H9 (cell line): ENCODE results near the gene RAB17. TPM values are rescaled to one million over a fixed set of nuclear protein-coding genes. Genes with fewer than 3 reads are reported as not detected.

Experiments used
- DNase-seq: peaks from one replicate; pipeline ENCODE4 v3.0.0-alpha.2; 2017
- H2AFZ ChIP-seq: one replicate; pipeline ENCODE4 v1.6.1; 2013; ENCODE audit warnings: mild to moderate bottlenecking, low read length, control low read depth, moderate library complexity
- H2AK5ac ChIP-seq: 2 replicates; pipeline ENCODE4 v1.6.1; 2013; ENCODE audit warnings: low read length, control low read depth, mixed read lengths; ENCODE audit not compliant: insufficient read length
- H2BK120ac ChIP-seq: one replicate; pipeline ENCODE4 v1.6.1; 2013; ENCODE audit warnings: low read depth, mild to moderate bottlenecking, low read length, control low read depth, inconsistent platforms; ENCODE audit not compliant: poor library complexity, severe bottlenecking
- H2BK12ac ChIP-seq: 2 replicates; pipeline ENCODE4 v1.6.1; 2013; ENCODE audit warnings: low read length, control low read depth, mixed read lengths, low read depth; ENCODE audit not compliant: insufficient read length
- H2BK15ac ChIP-seq: 2 replicates; pipeline ENCODE4 v1.6.1; 2013; ENCODE audit warnings: low read depth, low read length, control low read depth
- H2BK20ac ChIP-seq: one replicate; pipeline ENCODE4 v1.6.1; 2013; ENCODE audit warnings: low read depth, mild to moderate bottlenecking, low read length, control low read depth, inconsistent platforms; ENCODE audit not compliant: poor library complexity, severe bottlenecking
- H2BK5ac ChIP-seq: 2 replicates; pipeline ENCODE4 v1.6.1; 2013; ENCODE audit warnings: low read length, control low read depth, mixed read lengths; ENCODE audit not compliant: insufficient read length
- H3K14ac ChIP-seq: 2 replicates; pipeline ENCODE4 v1.6.1; 2013; ENCODE audit warnings: low read length, control low read depth; ENCODE audit not compliant: insufficient read depth
- H3K18ac ChIP-seq: 2 replicates; pipeline ENCODE4 v1.6.1; 2013; ENCODE audit warnings: low read depth, mild to moderate bottlenecking, mixed read lengths, low read length, control low read depth; ENCODE audit not compliant: insufficient read length
- H3K23ac ChIP-seq: 2 replicates; pipeline ENCODE4 v1.6.1; 2013; ENCODE audit warnings: low read length, control low read depth, mixed read lengths, low read depth; ENCODE audit not compliant: insufficient read length
- H3K23me2 ChIP-seq: 2 replicates; pipeline ENCODE4 v1.6.1; 2013; ENCODE audit warnings: low read depth, mild to moderate bottlenecking, mixed read lengths, low read length, control low read depth; ENCODE audit not compliant: insufficient read length, poor library complexity, severe bottlenecking
- H3K27ac ChIP-seq: 2 replicates; pipeline ENCODE4 v1.5.1; 2013; ENCODE audit warnings: low read length, control low read depth, mixed read lengths, low read depth; ENCODE audit not compliant: insufficient read length
- H3K27me3 ChIP-seq: 2 replicates; pipeline ENCODE4 v1.6.1; 2013; ENCODE audit warnings: low read length, control low read depth, inconsistent platforms; ENCODE audit not compliant: insufficient read depth
- H3K4ac ChIP-seq: 2 replicates; pipeline ENCODE4 v1.6.1; 2013; ENCODE audit warnings: low read depth, mild to moderate bottlenecking, control low read depth, inconsistent platforms, low read length, moderate library complexity
- H3K4me1 ChIP-seq: 2 replicates; pipeline ENCODE4 v1.6.1; 2013; ENCODE audit warnings: low read length, control low read depth, inconsistent platforms; ENCODE audit not compliant: insufficient read depth
- H3K4me2 ChIP-seq: 2 replicates; pipeline ENCODE4 v1.6.1; 2013; ENCODE audit warnings: low read length, control low read depth, mixed read lengths; ENCODE audit not compliant: insufficient read length, insufficient read depth
- H3K56ac ChIP-seq: 2 replicates; pipeline ENCODE4 v1.6.1; 2013; ENCODE audit warnings: low read depth, mild to moderate bottlenecking, mixed read lengths, low read length, control low read depth; ENCODE audit not compliant: insufficient read length
- H3K79me1 ChIP-seq: 2 replicates; pipeline ENCODE4 v1.6.1; 2013; ENCODE audit warnings: low read depth, mild to moderate bottlenecking, moderate library complexity, low read length, control low read depth, inconsistent platforms; ENCODE audit not compliant: insufficient read depth, poor library complexity, severe bottlenecking
- H3K79me2 ChIP-seq: 2 replicates; pipeline ENCODE4 v1.6.1; 2013; ENCODE audit warnings: low read length, control low read depth, inconsistent platforms; ENCODE audit not compliant: insufficient read depth
- H3K9ac ChIP-seq: 2 replicates; pipeline ENCODE4 v1.6.1; 2013; ENCODE audit warnings: low read length, control low read depth, mixed read lengths; ENCODE audit not compliant: insufficient read length; ENCODE audit errors: extremely low read depth
- H3K9me3 ChIP-seq: one replicate; pipeline ENCODE4 v1.6.1; 2013; ENCODE audit warnings: low read depth, low read length, inconsistent platforms; ENCODE audit not compliant: control insufficient read depth
- H3T11ph ChIP-seq: one replicate; pipeline ENCODE4 v1.6.1; 2013; ENCODE audit warnings: mild to moderate bottlenecking, low read length, control low read depth, inconsistent platforms
- H4K20me1 ChIP-seq: one replicate; pipeline ENCODE4 v1.6.1; 2013; ENCODE audit not compliant: control insufficient read depth, insufficient read length, insufficient read depth
- H4K5ac ChIP-seq: 2 replicates; pipeline ENCODE4 v1.6.1; 2013; ENCODE audit warnings: low read depth, mild to moderate bottlenecking, mixed read lengths, low read length, control low read depth; ENCODE audit not compliant: insufficient read length
- H4K8ac ChIP-seq: replicated peaks from 2 replicates; pipeline ENCODE4 v1.6.1; 2013; ENCODE audit warnings: low read length, control low read depth, mixed read lengths, low read depth; ENCODE audit not compliant: insufficient read length
- H4K91ac ChIP-seq: 2 replicates; pipeline ENCODE4 v1.6.1; 2013; ENCODE audit warnings: low read depth, mild to moderate bottlenecking, moderate library complexity, mixed read lengths, low read length, control low read depth; ENCODE audit not compliant: insufficient read length
- H3K27ac Mint-ChIP-seq, 3 experiments: 2 replicates in 2 of 3; 3 replicates in 1 of 3; pipeline ENCODE4 v1.8.0; 2020 to 2021; ENCODE audit warnings: mixed read lengths in 3 of 3, mild to moderate bottlenecking in 1 of 3, moderate library complexity in 1 of 3
- H3K27me3 Mint-ChIP-seq: 2 replicates; pipeline ENCODE4 v1.8.0; 2021; ENCODE audit warnings: low read depth, mild to moderate bottlenecking, moderate library complexity, mixed read lengths
- H3K36me3 Mint-ChIP-seq, 3 experiments: 2 replicates in 2 of 3; 3 replicates in 1 of 3; pipeline ENCODE4 v1.8.0; 2020 to 2021; ENCODE audit warnings: low read depth in 3 of 3, mixed read lengths in 3 of 3; ENCODE audit not compliant: insufficient read depth in 1 of 3
- H3K4me1 Mint-ChIP-seq, 2 experiments: 2 replicates each; pipeline ENCODE4 v1.8.0; 2020; ENCODE audit warnings: mixed read lengths in 2 of 2
- H3K4me3 Mint-ChIP-seq, 2 experiments: 2 replicates in 1 of 2; 3 replicates in 1 of 2; pipeline ENCODE4 v1.8.0; 2020 to 2021; ENCODE audit warnings: mild to moderate bottlenecking in 2 of 2, mixed read lengths in 2 of 2, moderate library complexity in 1 of 2
- H3K9me3 Mint-ChIP-seq, 2 experiments: 2 replicates in 1 of 2; 3 replicates in 1 of 2; pipeline ENCODE4 v1.8.0; 2020; ENCODE audit warnings: mild to moderate bottlenecking in 2 of 2, mixed read lengths in 2 of 2, moderate library complexity in 1 of 2
- WGBS: extraction: QIAGEN DNeasy Blood & Tissue Kit; methylation state at CpG from one replicate; pipeline ENCODE4 v1.1.7; 2013; ENCODE audit warnings: missing lambda C conversion rate, low lambda C conversion rate, mixed read lengths; ENCODE audit not compliant: insufficient read length; ENCODE audit errors: extremely low coverage; 5-methylcytosine and 5-hydroxymethylcytosine counted together
- total RNA-seq: library from RNA; stranded (reverse); gene quantifications from 2 replicates; pipeline ENCODE4 v1.2.1, GENCODE V29; 2021
- TF ChIP-seq, protein P1 (sequence below): fragments of 200-600 bp; sonication (generic); conservative IDR thresholded peaks from 3 replicates; pipeline ENCODE4 v1.8.0; 2021; ENCODE audit warnings: antibody characterized with exemption, mild to moderate bottlenecking

Gene RAB17
- total RNA-seq, 1 experiment from 2014 or later: 31.9 TPM

DNA sequence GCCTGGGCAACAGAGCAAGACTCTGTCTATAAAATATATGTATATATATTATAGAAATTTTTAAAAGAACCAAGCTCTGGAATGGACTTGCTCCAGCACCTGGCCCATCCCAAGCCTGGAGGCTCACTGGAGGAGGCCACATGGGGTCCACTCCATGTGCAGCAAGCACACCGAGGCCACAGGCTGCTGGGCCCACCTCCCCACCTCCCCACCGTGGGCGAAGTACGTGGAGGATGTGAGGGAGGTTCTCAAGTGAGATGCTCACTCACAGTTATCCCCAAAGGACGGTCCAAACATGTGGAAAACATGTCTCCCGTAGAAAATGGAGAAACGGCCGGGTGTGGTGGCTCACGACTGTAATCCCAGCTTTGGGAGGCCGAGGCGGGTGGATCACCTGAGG is 13.9 kb upstream of the RAB17 start:
- Histone ChIP-seq H3K27me3 (no peaks in the 10 kb centered on the region), H2BK20ac (no peak overlapping the region), H3K27ac (no peak overlapping the region), H3K14ac (no peak overlapping the region; the same call in 1 of the 2 replicates), H3T11ph (no peak overlapping the region), H3K4me2 (no peak overlapping the region), H3K9ac (no peak overlapping the region), H3K4ac (no peak overlapping the region), H3K56ac (no peak overlapping the region), H2AFZ (no peak overlapping the region), H2BK120ac (no peak overlapping the region), H2BK12ac (no peak overlapping the region), H3K23me2 (no peaks in the 10 kb centered on the region), H3K9me3 (peaks cover 3% of the 10 kb centered on the region), H3K79me1 (no peaks in the 10 kb centered on the region), H4K91ac (no peak overlapping the region), H2BK5ac (no peak overlapping the region), H4K20me1 (no peaks in the 10 kb centered on the region), H2AK5ac (no peak overlapping the region), H4K8ac (no peak overlapping the region), H3K4me1 (peaks cover 5% of the 10 kb centered on the region; the same call in 1 of the 2 replicates), H3K23ac (no peak overlapping the region), H3K79me2 (no peaks in the 10 kb centered on the region), H4K5ac (no peak overlapping the region), H3K18ac (no peak overlapping the region), H2BK15ac (no peak overlapping the region)
- H3K36me3 Mint-ChIP-seq: peaks cover 27 to 35% (median 27%) of the 10 kb centered on the region in 3 experiments
- peaks cover 55 to 56% of the 10 kb centered on the region in 2 experiments for H3K4me1 Mint-ChIP-seq
- H3K27me3 Mint-ChIP-seq: peaks cover 13% of the 10 kb centered on the region
- H3K4me3 Mint-ChIP-seq: no peak overlapping the region
- peaks cover 35 to 40% of the 10 kb centered on the region in 2 experiments for H3K9me3 Mint-ChIP-seq
- H3K27ac Mint-ChIP-seq: no peak overlapping the region
- no peak for DNase-seq
- TF ChIP-seq, protein P1, sequence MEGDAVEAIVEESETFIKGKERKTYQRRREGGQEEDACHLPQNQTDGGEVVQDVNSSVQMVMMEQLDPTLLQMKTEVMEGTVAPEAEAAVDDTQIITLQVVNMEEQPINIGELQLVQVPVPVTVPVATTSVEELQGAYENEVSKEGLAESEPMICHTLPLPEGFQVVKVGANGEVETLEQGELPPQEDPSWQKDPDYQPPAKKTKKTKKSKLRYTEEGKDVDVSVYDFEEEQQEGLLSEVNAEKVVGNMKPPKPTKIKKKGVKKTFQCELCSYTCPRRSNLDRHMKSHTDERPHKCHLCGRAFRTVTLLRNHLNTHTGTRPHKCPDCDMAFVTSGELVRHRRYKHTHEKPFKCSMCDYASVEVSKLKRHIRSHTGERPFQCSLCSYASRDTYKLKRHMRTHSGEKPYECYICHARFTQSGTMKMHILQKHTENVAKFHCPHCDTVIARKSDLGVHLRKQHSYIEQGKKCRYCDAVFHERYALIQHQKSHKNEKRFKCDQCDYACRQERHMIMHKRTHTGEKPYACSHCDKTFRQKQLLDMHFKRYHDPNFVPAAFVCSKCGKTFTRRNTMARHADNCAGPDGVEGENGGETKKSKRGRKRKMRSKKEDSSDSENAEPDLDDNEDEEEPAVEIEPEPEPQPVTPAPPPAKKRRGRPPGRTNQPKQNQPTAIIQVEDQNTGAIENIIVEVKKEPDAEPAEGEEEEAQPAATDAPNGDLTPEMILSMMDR: no peak
- no CpG with 5 or more reads among the region's 11 CpGs for WGBS
